Trophoblast cell (in vitro differentiated cells and primary cell): ENCODE results near the gene SPSB4.
"Not testable (repeated sequence)": the region's sequence is repeated elsewhere in the genome, so short reads cannot be mapped to it uniquely, and the experiment has no call there.

Experiments
- DNase-seq, 2 donors: peaks; one replicate each; pipeline ENCODE4 v3.0.0-alpha.2; 2016
- H2AFZ ChIP-seq: 2 replicates; pipeline ENCODE4 v1.6.1; 2013; ENCODE audit warnings: low read length, moderate library complexity, mild to moderate bottlenecking; ENCODE audit not compliant: insufficient read depth, poor library complexity
- H2AK5ac ChIP-seq: 2 replicates; pipeline ENCODE4 v1.6.1; 2013; ENCODE audit warnings: mild to moderate bottlenecking, low read length
- H2BK120ac ChIP-seq: 2 replicates; pipeline ENCODE4 v1.6.1; 2013; ENCODE audit warnings: low read length, mild to moderate bottlenecking, moderate library complexity; ENCODE audit not compliant: insufficient read depth, poor library complexity
- H2BK12ac ChIP-seq: 2 replicates; pipeline ENCODE4 v1.6.1; 2013; ENCODE audit warnings: mild to moderate bottlenecking, low read length, moderate library complexity
- H2BK5ac ChIP-seq: 2 replicates; pipeline ENCODE4 v1.6.1; 2013; ENCODE audit warnings: low read length, low read depth, moderate library complexity, mild to moderate bottlenecking; ENCODE audit not compliant: poor library complexity
- H3K14ac ChIP-seq: 2 replicates; pipeline ENCODE4 v1.6.1; 2013; ENCODE audit warnings: mild to moderate bottlenecking, low read length
- H3K18ac ChIP-seq: 2 replicates; pipeline ENCODE4 v1.6.1; 2013; ENCODE audit warnings: mild to moderate bottlenecking, low read length
- H3K23ac ChIP-seq: 2 replicates; pipeline ENCODE4 v1.6.1; 2013; ENCODE audit warnings: low read length
- H3K27ac ChIP-seq: 2 replicates; pipeline ENCODE4 v1.5.1; 2013; ENCODE audit warnings: low read depth, mild to moderate bottlenecking, inconsistent platforms, low read length, moderate library complexity
- H3K27me3 ChIP-seq: 2 replicates; pipeline ENCODE4 v1.6.1; 2013; ENCODE audit warnings: inconsistent platforms, mild to moderate bottlenecking, low read length, moderate library complexity; ENCODE audit not compliant: insufficient read depth
- H3K36me3 ChIP-seq, 2 experiments: 1 replicate in 1 of 2; 2 replicates in 1 of 2; pipeline ENCODE4 v1.6.1; 2013; ENCODE audit warnings: low read length in 2 of 2, mild to moderate bottlenecking in 2 of 2, moderate library complexity in 1 of 2; ENCODE audit not compliant: insufficient read depth in 2 of 2, control insufficient read depth in 1 of 2
- H3K4ac ChIP-seq: 2 replicates; pipeline ENCODE4 v1.6.1; 2013; ENCODE audit warnings: low read depth, mild to moderate bottlenecking, low read length, moderate library complexity
- H3K4me1 ChIP-seq, 2 experiments: 1 replicate in 1 of 2; 2 replicates in 1 of 2; pipeline ENCODE4 v1.6.1; 2013; ENCODE audit warnings: low read length in 2 of 2, mild to moderate bottlenecking in 2 of 2, moderate library complexity in 1 of 2; ENCODE audit not compliant: insufficient read depth in 2 of 2, control insufficient read depth in 1 of 2
- H3K4me2 ChIP-seq: 2 replicates; pipeline ENCODE4 v1.6.1; 2013; ENCODE audit warnings: inconsistent platforms, mild to moderate bottlenecking, low read length, moderate library complexity
- H3K4me3 ChIP-seq: 2 replicates; pipeline ENCODE4 v1.5.1; 2013; ENCODE audit warnings: mild to moderate bottlenecking, low read depth, low read length, inconsistent platforms
- H3K79me1 ChIP-seq: one replicate; pipeline ENCODE4 v1.6.1; 2013; ENCODE audit warnings: low read length
- H3K79me2 ChIP-seq: 2 replicates; pipeline ENCODE4 v1.6.1; 2013; ENCODE audit warnings: low read length, mild to moderate bottlenecking; ENCODE audit not compliant: control insufficient read depth, insufficient read depth, poor library complexity
- H3K9ac ChIP-seq: 2 replicates; pipeline ENCODE4 v1.6.1; 2013; ENCODE audit warnings: mild to moderate bottlenecking, low read length
- H3K9me3 ChIP-seq: 2 replicates; pipeline ENCODE4 v1.6.1; 2013; ENCODE audit warnings: low read depth, mild to moderate bottlenecking, control low read depth, inconsistent platforms, low read length; ENCODE audit not compliant: insufficient read depth
- H4K12ac ChIP-seq: 2 replicates; pipeline ENCODE4 v1.6.1; 2013; ENCODE audit warnings: low read depth, mild to moderate bottlenecking, low read length, moderate library complexity
- H4K8ac ChIP-seq: 2 replicates; pipeline ENCODE4 v1.6.1; 2013; ENCODE audit warnings: low read depth, mild to moderate bottlenecking, low read length, moderate library complexity
- H4K91ac ChIP-seq: one replicate; pipeline ENCODE4 v1.6.1; 2013; ENCODE audit warnings: low read depth, mild to moderate bottlenecking, low read length, moderate library complexity
- WGBS: extraction: QIAGEN DNeasy Blood & Tissue Kit; methylation state at CpG from one replicate; pipeline ENCODE4 v1.1.7; 2013; ENCODE audit warnings: missing lambda C conversion rate; ENCODE audit not compliant: insufficient read length, insufficient coverage; ENCODE audit errors: extremely low coverage; 5-methylcytosine and 5-hydroxymethylcytosine counted together

SPSB4 gene

GRCh38 chr3:141112686-141113297 lies 61.6 kb downstream of the SPSB4 start:
- Histone ChIP-seq H3K9me3 (peaks cover 2% of the 10 kb centered on the region), H3K18ac (no peak overlapping the region), H2BK120ac (no peak overlapping the region), H3K4me2 (no peak overlapping the region), H2BK5ac (no peak overlapping the region), H3K4me1 (no peaks in the 10 kb centered on the region), H4K91ac (no peak overlapping the region), H4K12ac (no peak overlapping the region), H3K4me3 (no peak overlapping the region), H3K14ac (no peak overlapping the region), H3K79me1 (no peaks in the 10 kb centered on the region), H3K27ac (no peak overlapping the region), H2BK12ac (no peak overlapping the region), H3K9ac (no peak overlapping the region), H4K8ac (no peak overlapping the region), H2AFZ (no peak overlapping the region), H3K36me3 (peaks cover 0 to 3% of the 10 kb centered on the region in 2 experiments), H2AK5ac (no peak overlapping the region), H3K4ac (no peak overlapping the region), H3K79me2 (no peaks in the 10 kb centered on the region), H3K27me3 (no peaks in the 10 kb centered on the region), H3K23ac (no peak overlapping the region)
- WGBS: no CpG with 5 or more reads among the region's 3 CpGs
- no peak for DNase-seq

- H3K18ac ChIP-seq, DNase-seq: not testable (repeated sequence)
Measured at GRCh38 chr3:141113680-141114079, 62.5 kb downstream of the SPSB4 start.

DNA sequence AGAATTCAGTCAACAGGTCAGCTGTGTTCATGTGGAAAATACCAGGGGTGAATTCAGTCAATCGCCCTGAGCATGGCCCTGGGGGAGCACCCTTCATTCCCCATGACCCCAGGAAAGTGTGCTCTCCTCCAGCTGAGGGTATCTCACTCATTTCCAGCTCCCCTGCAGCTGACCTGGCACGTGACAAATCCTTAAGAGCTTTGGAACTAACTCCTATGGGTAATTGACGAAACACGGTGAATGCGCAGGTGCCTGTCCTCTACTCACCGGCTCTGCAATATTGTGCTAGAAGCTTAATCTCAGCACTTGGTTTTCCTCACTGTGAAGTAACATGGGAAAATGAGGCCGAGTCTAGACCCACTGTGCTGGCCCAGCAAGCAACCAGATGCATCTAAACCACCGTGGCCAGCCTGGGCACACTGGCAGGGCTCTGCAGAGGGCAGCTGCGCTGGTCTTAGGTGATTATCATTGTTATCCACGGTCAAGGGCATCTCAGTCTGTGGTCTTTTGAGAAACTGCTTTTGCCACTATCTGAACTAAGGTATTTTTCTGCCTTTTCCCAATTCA lies 63.1 kb downstream of the SPSB4 start:
- Histone ChIP-seq H4K12ac (no peak overlapping the region), H3K18ac (no peak overlapping the region), H3K79me2 (no peaks in the 10 kb centered on the region), H3K4me3 (no peak overlapping the region), H3K9me3 (peaks cover 2% of the 10 kb centered on the region), H3K9ac (no peak overlapping the region), H2BK120ac (no peak overlapping the region), H3K14ac (no peak overlapping the region), H2BK5ac (no peak overlapping the region), H2AFZ (no peak overlapping the region), H3K4me1 (no peaks in the 10 kb centered on the region), H3K36me3 (peaks cover 0 to 3% of the 10 kb centered on the region in 2 experiments), H4K91ac (no peak overlapping the region), H3K23ac (no peak overlapping the region), H2BK12ac (no peak overlapping the region), H3K4ac (no peak overlapping the region), H3K27me3 (no peaks in the 10 kb centered on the region), H3K27ac (no peak overlapping the region), H2AK5ac (no peak overlapping the region), H3K4me2 (no peak overlapping the region), H3K79me1 (no peaks in the 10 kb centered on the region), H4K8ac (no peak overlapping the region)
- no peak for DNase-seq
- WGBS: no CpG with 5 or more reads among the region's 10 CpGs

More at GRCh38 chr3:141113680-141114079, 62.5 kb downstream of the SPSB4 start:
- H3K4ac ChIP-seq, H3K79me1 ChIP-seq, H3K4me1 ChIP-seq, H4K12ac ChIP-seq, H3K9me3 ChIP-seq, H3K9ac ChIP-seq, H3K4me2 ChIP-seq, H3K4me3 ChIP-seq, H2BK120ac ChIP-seq, H3K27ac ChIP-seq, H3K36me3 ChIP-seq, H2AK5ac ChIP-seq, H4K8ac ChIP-seq, H3K23ac ChIP-seq, H3K14ac ChIP-seq, H2BK5ac ChIP-seq, H3K79me2 ChIP-seq, H3K27me3 ChIP-seq, H2BK12ac ChIP-seq, H4K91ac ChIP-seq, H2AFZ ChIP-seq: not testable (repeated sequence)
- no CpG with 5 or more reads among the region's 6 CpGs for WGBS

GRCh38 chr3:141114816-141115460 lies 63.8 kb downstream of the SPSB4 start:
- Histone ChIP-seq H3K27ac (no peak overlapping the region), H3K36me3 (peaks cover 0 to under 1% of the 10 kb centered on the region in 2 experiments), H4K8ac (no peak overlapping the region), H3K4me2 (no peak overlapping the region), H4K91ac (no peak overlapping the region), H3K79me1 (no peaks in the 10 kb centered on the region), H2BK120ac (no peak overlapping the region), H3K4ac (no peak overlapping the region), H3K9me3 (peaks cover under 1% of the 10 kb centered on the region), H3K9ac (no peak overlapping the region), H3K4me3 (no peak overlapping the region), H2BK5ac (no peak overlapping the region), H3K4me1 (no peaks in the 10 kb centered on the region), H4K12ac (no peak overlapping the region), H3K27me3 (no peaks in the 10 kb centered on the region), H3K23ac (no peak overlapping the region), H2AK5ac (no peak overlapping the region), H2AFZ (no peak overlapping the region), H3K79me2 (no peaks in the 10 kb centered on the region), H3K14ac (no peak overlapping the region), H2BK12ac (no peak overlapping the region), H3K18ac (no peak overlapping the region)
- no CpG with 5 or more reads among the region's 13 CpGs for WGBS
- peak in 1 of 2 donors; percentile 39 for DNase-seq
